GM12801 (cell line): Measurements from ENCODE around the gene GTPBP6.

Source experiments
- CTCF ChIP-seq: IDR thresholded peaks from one replicate; pipeline ENCODE4 v1.5.1; 2011; ENCODE audit warnings: control low read depth; ENCODE audit not compliant: insufficient read length; ENCODE audit errors: extremely low read depth

GTPBP6 gene

DNA sequence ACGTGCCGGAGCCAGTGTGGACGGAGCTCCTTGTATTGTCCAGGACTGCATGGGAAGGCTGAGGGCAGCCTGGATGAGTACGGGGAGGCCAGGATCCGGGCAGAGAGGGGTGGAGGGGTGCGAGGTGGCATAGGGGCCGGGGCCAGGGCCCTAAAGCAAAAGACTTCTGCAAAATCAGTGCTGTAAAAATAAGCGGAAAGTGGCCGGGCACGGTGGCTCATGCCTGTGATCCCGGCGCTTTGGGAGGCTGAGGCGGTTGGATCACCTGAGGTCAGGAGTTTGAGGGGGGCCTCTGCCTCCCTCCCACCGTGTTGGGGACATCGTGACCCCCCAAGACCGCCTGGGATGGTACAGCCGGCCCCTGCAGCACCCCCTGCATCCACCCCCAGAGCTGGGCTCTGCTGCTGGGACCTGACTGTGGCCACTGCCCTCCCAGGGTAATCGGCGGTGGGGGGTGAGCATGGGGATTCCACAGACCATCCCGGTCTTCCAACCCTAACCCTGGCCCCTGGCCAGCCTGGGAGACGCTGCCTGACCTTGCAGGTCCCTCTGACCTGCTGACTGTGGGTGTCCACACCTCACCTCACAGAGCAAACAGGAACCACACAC, 60.8 kb downstream of the GTPBP6 start:
- no peak for TF ChIP-seq CTCF

DNA sequence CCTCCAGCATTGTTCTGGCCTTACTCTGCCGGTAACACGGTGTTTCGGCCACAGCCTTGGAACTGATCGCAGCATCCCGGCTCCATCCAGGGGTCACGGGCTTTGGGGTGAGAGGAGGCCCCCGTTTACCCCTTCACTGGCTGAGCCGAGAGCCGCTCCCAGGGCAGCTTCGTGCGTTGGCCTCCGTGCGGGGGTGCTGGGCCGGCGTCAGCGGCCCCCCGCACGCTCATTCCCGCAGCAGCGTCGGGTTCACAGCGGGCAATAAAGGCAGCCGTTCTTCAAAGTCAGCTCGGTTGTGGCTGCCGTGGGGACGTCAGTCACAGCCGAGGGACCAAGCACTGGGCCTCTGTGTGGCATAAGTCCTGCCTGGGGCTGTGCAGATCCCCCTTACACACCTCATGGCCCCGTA, 62.7 kb downstream of the GTPBP6 start:
- TF ChIP-seq CTCF, result no peak
